Measurements from ENCODE around the gene CCDC33. TPM values are rescaled to one million over a fixed set of nuclear protein-coding genes. Genes with fewer than 3 reads are reported as not detected.

CCDC33 gene
- total and polyA plus RNA-seq, 2 experiments from 2014 or later = 0.63 to 0.86 TPM

DNA sequence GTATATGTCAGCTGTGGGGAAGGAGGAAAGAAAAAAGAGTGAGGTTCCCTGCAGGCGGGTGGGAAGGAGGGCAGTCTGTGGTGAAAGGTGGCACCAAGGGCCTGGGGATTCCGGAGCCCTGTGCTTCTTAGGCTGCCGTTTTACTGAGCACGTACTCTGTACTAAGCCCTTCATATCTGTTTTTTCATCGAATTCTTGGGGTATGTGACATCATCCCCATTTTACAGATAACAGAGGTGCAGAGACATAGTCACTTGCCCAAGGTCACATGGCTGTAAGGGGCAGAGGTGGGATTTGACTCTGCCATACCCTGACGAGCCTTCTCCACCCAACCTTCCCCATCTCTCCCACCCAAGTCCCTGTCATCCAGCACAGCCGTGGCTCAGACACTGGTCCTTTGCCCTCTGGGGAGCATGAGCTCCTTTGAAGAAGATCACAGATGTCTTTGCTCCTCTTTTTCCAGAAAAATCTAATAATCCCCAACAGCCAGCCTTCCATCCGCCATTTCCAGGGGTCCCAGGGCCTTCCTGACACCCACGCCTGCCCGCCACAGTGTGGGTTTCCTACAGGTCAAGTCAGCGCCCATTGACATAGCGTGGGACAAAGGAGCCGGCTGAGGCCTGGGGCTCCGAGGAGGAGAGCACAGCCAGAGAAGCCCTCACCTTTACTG, 107.1 kb downstream of the CCDC33 start:
- Histone ChIP-seq H4K20me1 (ENCODE audit: insufficient read depth, poor library complexity, severe bottlenecking) (no peaks in the 10 kb centered on the region), H2AFZ (no peak overlapping the region), H3K79me2 (no peaks in the 10 kb centered on the region), H3K36me3 (replicated peaks; ENCODE audit: insufficient read depth, low read depth) (no peaks in the 10 kb centered on the region), H3K9me2 (replicated peaks; ENCODE audit: insufficient read depth) (no peaks in the 10 kb centered on the region), H3K27ac (no peak overlapping the region), H3K4me2 (no peak overlapping the region), H3K27me3 (no peaks in the 10 kb centered on the region), H3K4me1 (ENCODE audit: insufficient read depth) (no peaks in the 10 kb centered on the region), H3K4me3 (no peak overlapping the region), H3K9me3 (ENCODE audit: low read depth) (no peaks in the 10 kb centered on the region)
- no peak for TF ChIP-seq EZH2 (IDR thresholded peaks at IDR 0.05; ENCODE audit: borderline replicate concordance)
- TF ChIP-seq, protein P1, sequence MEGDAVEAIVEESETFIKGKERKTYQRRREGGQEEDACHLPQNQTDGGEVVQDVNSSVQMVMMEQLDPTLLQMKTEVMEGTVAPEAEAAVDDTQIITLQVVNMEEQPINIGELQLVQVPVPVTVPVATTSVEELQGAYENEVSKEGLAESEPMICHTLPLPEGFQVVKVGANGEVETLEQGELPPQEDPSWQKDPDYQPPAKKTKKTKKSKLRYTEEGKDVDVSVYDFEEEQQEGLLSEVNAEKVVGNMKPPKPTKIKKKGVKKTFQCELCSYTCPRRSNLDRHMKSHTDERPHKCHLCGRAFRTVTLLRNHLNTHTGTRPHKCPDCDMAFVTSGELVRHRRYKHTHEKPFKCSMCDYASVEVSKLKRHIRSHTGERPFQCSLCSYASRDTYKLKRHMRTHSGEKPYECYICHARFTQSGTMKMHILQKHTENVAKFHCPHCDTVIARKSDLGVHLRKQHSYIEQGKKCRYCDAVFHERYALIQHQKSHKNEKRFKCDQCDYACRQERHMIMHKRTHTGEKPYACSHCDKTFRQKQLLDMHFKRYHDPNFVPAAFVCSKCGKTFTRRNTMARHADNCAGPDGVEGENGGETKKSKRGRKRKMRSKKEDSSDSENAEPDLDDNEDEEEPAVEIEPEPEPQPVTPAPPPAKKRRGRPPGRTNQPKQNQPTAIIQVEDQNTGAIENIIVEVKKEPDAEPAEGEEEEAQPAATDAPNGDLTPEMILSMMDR (IDR thresholded peaks at IDR 0.05; ENCODE audit: poor library complexity) = no peak
- no peak for TF ChIP-seq EZH2phosphoT487 (IDR thresholded peaks at IDR 0.05; ENCODE audit: low read depth, severe bottlenecking, unreplicated experiment)
- 96% methylated on average over 14 of the region's 14 CpGs for WGBS (ENCODE audit: low lambda C conversion rate, missing lambda C conversion rate)
- DNase-seq (ENCODE audit: low spot score) = no peak

DNA sequence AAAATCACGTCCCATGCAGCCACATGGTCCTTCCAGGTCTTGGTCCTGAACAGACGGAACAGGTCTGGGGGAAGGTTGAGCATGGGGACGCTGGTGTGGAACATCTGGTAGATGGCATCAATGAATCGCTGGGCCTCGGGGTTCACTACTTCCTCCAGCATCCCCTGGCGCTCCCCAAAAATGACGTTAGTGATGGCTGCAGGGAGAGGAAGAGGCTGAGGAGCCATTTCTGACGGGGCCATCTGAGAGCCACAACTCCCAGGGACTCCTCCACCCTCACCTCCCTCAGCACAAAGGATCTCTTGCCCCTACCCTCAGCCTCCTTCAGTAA, 107.6 kb downstream of the CCDC33 start:
- no peaks in the 10 kb centered on the region for H3K9me3 ChIP-seq (ENCODE audit: low read depth)
- H3K4me2 ChIP-seq = no peak overlapping the region
- no peaks in the 10 kb centered on the region for H3K27me3 ChIP-seq
- no peaks in the 10 kb centered on the region for H3K4me1 ChIP-seq (ENCODE audit: insufficient read depth)
- no peaks in the 10 kb centered on the region for H3K9me2 ChIP-seq (replicated peaks; ENCODE audit: insufficient read depth)
- H4K20me1 ChIP-seq (ENCODE audit: insufficient read depth, poor library complexity, severe bottlenecking) = no peaks in the 10 kb centered on the region
- no peak for DNase-seq (ENCODE audit: low spot score)
- 97% methylated on average over 7 of the region's 8 CpGs for WGBS (ENCODE audit: low lambda C conversion rate, missing lambda C conversion rate)
- H3K36me3 ChIP-seq (replicated peaks; ENCODE audit: insufficient read depth, low read depth) = no peaks in the 10 kb centered on the region
- no peaks in the 10 kb centered on the region for H3K79me2 ChIP-seq
- H3K4me3 ChIP-seq = no peak overlapping the region
- H2AFZ ChIP-seq = no peak overlapping the region
- TF ChIP-seq EZH2 (IDR thresholded peaks at IDR 0.05; ENCODE audit: borderline replicate concordance) (no peak), EZH2phosphoT487 (IDR thresholded peaks at IDR 0.05; ENCODE audit: low read depth, severe bottlenecking, unreplicated experiment) (no peak)
- TF ChIP-seq, protein P1 (IDR thresholded peaks at IDR 0.05; ENCODE audit: poor library complexity) = no peak
- no peak overlapping the region for H3K27ac ChIP-seq

DNA sequence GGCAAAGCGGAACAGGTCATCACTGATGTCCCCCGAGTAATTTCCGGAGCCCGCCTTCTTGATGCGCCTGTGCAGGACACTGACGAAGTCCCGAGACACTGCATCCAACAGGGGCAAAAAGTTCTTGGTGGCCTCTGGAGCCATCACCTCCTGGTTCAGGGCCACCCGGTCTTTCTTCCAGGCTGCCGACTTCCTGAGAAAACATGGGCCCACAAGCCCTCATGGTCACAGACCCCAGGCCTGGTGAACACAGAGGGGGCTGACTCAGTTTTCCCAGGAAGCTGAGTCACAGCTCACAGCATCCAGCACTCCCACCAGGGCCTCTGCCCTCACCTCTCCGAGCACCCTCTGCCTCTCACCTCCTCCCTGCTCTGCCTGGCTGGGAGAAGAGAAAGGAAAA, 108.9 kb downstream of the CCDC33 start:
- no peaks in the 10 kb centered on the region for H3K9me3 ChIP-seq (ENCODE audit: low read depth)
- no peak overlapping the region for H3K4me2 ChIP-seq
- no peak overlapping the region for H3K4me3 ChIP-seq
- no peak for DNase-seq (ENCODE audit: low spot score)
- no peaks in the 10 kb centered on the region for H3K27me3 ChIP-seq
- TF ChIP-seq EZH2phosphoT487 (IDR thresholded peaks at IDR 0.05; ENCODE audit: low read depth, severe bottlenecking, unreplicated experiment) (no peak), EZH2 (IDR thresholded peaks at IDR 0.05; ENCODE audit: borderline replicate concordance) (no peak)
- TF ChIP-seq, protein P1 (IDR thresholded peaks at IDR 0.05; ENCODE audit: poor library complexity) = no peak
- no peaks in the 10 kb centered on the region for H3K4me1 ChIP-seq (ENCODE audit: insufficient read depth)
- H3K79me2 ChIP-seq = no peaks in the 10 kb centered on the region
- H3K27ac ChIP-seq = no peak overlapping the region
- H2AFZ ChIP-seq = no peak overlapping the region
- 92% methylated on average over 10 of the region's 10 CpGs for WGBS (ENCODE audit: low lambda C conversion rate, missing lambda C conversion rate)
- no peaks in the 10 kb centered on the region for H3K9me2 ChIP-seq (replicated peaks; ENCODE audit: insufficient read depth)
- H3K36me3 ChIP-seq (replicated peaks; ENCODE audit: insufficient read depth, low read depth) = no peaks in the 10 kb centered on the region
- H4K20me1 ChIP-seq (ENCODE audit: insufficient read depth, poor library complexity, severe bottlenecking) = no peaks in the 10 kb centered on the region
